ENCODE measurements around the gene IFT172. TPM values are rescaled to one million over a fixed set of nuclear protein-coding genes. Genes with fewer than 3 reads are reported as not detected.

The IFT172 gene
- total and polyA plus RNA-seq, 2 experiments from 2014 or later = 8.6 to 9.9 TPM

DNA sequence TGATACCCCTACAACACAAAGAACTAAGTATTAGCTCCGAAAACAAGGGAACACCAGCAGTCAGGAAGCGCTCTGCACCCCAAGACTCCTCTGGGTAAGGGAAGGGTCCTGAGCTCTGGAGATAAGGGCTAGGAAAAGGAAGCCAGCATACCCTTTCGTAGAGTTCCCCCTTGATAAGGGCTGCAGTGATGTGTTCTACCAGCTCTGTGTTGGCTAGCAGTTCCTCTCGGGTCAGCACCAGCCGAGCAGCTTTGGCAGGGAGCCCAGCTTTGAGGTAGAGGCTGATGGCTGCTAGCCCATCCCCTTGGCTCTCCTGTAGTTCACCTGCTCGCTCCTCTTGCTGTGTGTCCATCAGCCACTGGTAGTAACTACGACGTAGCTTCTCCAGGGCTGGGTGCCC lies 28.4 kb downstream of the IFT172 start:
- WGBS, 2 experiments (ENCODE audit: low coverage in 1 of 2, low lambda C conversion rate in 2 of 2, missing lambda C conversion rate in 2 of 2) = 92 to 94% methylated on average over 8 of the region's 8 CpGs
- H3K9ac ChIP-seq = no peak overlapping the region
- TF ChIP-seq EZH2phosphoT487 (IDR thresholded peaks at IDR 0.05; ENCODE audit: insufficient read depth, low read depth) (no peak), EZH2 (IDR thresholded peaks at IDR 0.05; ENCODE audit: insufficient read depth, poor library complexity, severe bottlenecking) (no peak)

DNA sequence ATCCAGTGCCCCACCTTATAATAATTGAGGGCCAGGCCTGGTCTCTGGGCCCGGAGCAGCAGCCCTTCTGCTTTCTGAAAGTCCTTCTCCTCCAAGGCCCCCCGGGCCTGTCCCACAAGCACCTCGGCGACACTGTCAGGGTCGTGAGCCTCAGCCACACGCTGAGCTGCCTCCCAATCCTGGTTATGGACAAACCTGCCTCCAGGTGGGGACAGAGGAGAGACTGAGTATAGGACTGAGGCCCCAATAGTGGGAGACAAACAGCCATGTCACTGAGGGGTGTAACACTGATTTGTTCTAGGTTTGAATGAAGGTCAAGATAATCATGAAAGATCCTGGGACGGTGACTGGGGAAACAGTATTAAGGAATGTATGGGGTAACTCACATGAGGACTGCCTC lies 35.6 kb downstream of the IFT172 start:
- Histone ChIP-seq H3K9ac (no peak overlapping the region), H4K20me1 (ENCODE audit: insufficient read depth) (no peaks in the 10 kb centered on the region), H3K9me2 (ENCODE audit: insufficient read depth) (no peaks in the 10 kb centered on the region), H3K4me2 (ENCODE audit: unreplicated experiment) (no peak overlapping the region), H3K9me3 (ENCODE audit: low read depth) (no peaks in the 10 kb centered on the region), H3F3A (ENCODE audit: insufficient read depth) (no peaks in the 10 kb centered on the region), H3K36me3 (ENCODE audit: low read depth) (no peaks in the 10 kb centered on the region; the same call in 1 of the 2 replicates), H3K79me2 (ENCODE audit: insufficient read depth) (no peaks in the 10 kb centered on the region), H3K27me3 (replicated peaks; ENCODE audit: insufficient read depth) (no peaks in the 10 kb centered on the region), H3K27ac (no peak overlapping the region), H3K4me3 (no peak overlapping the region), H2AFZ (no peak overlapping the region), H3K4me1 (ENCODE audit: insufficient read depth) (no peaks in the 10 kb centered on the region)
- in situ Hi-C loops (cut with MboI) = no loop called here
- 94 to 95% methylated on average over 7 of the region's 7 CpGs for WGBS, 2 experiments (ENCODE audit: low coverage in 1 of 2, low lambda C conversion rate in 2 of 2, missing lambda C conversion rate in 2 of 2)
- TF ChIP-seq EZH2phosphoT487 (IDR thresholded peaks at IDR 0.05; ENCODE audit: insufficient read depth, low read depth) (no peak), EZH2 (IDR thresholded peaks at IDR 0.05; ENCODE audit: insufficient read depth, poor library complexity, severe bottlenecking) (no peak)
- DNase-seq = no peak

More for the DNA sequence above, 28.4 kb downstream of the IFT172 start:
- in situ Hi-C loops (cut with MboI) = no loop called here
- DNase-seq = no peak
- H3K9me3 ChIP-seq (ENCODE audit: low read depth) = no peaks in the 10 kb centered on the region
- H3K27ac ChIP-seq = no peak overlapping the region
- H3K4me3 ChIP-seq = no peak overlapping the region
- no peaks in the 10 kb centered on the region; the same call in 1 of the 2 replicates for H3K36me3 ChIP-seq (ENCODE audit: low read depth)
- no peaks in the 10 kb centered on the region for H3K79me2 ChIP-seq (ENCODE audit: insufficient read depth)
- no peak overlapping the region for H2AFZ ChIP-seq
- no peaks in the 10 kb centered on the region for H3K27me3 ChIP-seq (replicated peaks; ENCODE audit: insufficient read depth)
- no peaks in the 10 kb centered on the region for H3K4me1 ChIP-seq (ENCODE audit: insufficient read depth)
- no peaks in the 10 kb centered on the region for H3K9me2 ChIP-seq (ENCODE audit: insufficient read depth)
- H4K20me1 ChIP-seq (ENCODE audit: insufficient read depth) = no peaks in the 10 kb centered on the region
- H3F3A ChIP-seq (ENCODE audit: insufficient read depth) = no peaks in the 10 kb centered on the region
- no peak overlapping the region for H3K4me2 ChIP-seq (ENCODE audit: unreplicated experiment)

- Histone ChIP-seq H3K9me3 (ENCODE audit: low read depth) (no peaks in the 10 kb centered on the region), H3K4me2 (ENCODE audit: unreplicated experiment) (no peak overlapping the region), H3F3A (ENCODE audit: insufficient read depth) (no peaks in the 10 kb centered on the region), H3K79me2 (ENCODE audit: insufficient read depth) (no peaks in the 10 kb centered on the region), H4K20me1 (ENCODE audit: insufficient read depth) (no peaks in the 10 kb centered on the region), H2AFZ (no peak overlapping the region), H3K4me1 (ENCODE audit: insufficient read depth) (no peaks in the 10 kb centered on the region), H3K36me3 (ENCODE audit: low read depth) (no peaks in the 10 kb centered on the region; the same call in 1 of the 2 replicates), H3K27me3 (replicated peaks; ENCODE audit: insufficient read depth) (no peaks in the 10 kb centered on the region), H3K9ac (no peak overlapping the region), H3K4me3 (no peak overlapping the region), H3K27ac (no peak overlapping the region), H3K9me2 (ENCODE audit: insufficient read depth) (no peaks in the 10 kb centered on the region)
- DNase-seq = no peak
- in situ Hi-C loops (cut with MboI) = no loop called here
- no peak for TF ChIP-seq EZH2 (IDR thresholded peaks at IDR 0.05; ENCODE audit: insufficient read depth, poor library complexity, severe bottlenecking)
- no peak for TF ChIP-seq EZH2phosphoT487 (IDR thresholded peaks at IDR 0.05; ENCODE audit: insufficient read depth, low read depth)
- 81 to 86% methylated on average over 1 of the region's 1 CpG for WGBS, 2 experiments (ENCODE audit: low coverage in 1 of 2, low lambda C conversion rate in 2 of 2, missing lambda C conversion rate in 2 of 2)
Observed at GRCh38 chr2:27451095-27451494, 38.4 kb downstream of the IFT172 start.

DNA sequence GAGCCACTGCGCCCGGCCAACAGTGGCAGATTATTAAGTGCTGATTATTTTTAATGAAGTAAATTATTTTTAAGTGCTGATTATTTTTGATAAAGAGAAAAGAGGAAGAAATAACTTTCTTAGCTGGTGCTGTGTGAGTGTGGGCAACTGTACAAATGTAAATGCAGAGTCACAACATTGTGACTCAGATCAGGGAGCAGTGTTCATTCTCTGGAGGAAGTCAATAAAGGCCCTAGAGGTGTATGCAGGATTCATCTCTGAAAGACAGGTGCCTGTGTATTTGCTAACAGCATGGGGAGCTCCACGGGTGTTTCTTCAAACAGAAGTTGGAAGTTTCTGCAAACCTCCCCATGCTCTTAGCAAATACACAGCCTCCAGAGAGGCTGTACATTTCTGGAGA lies 41.2 kb downstream of the IFT172 start:
- 91 to 94% methylated on average over 3 of the region's 3 CpGs for WGBS, 2 experiments (ENCODE audit: low coverage in 1 of 2, low lambda C conversion rate in 2 of 2, missing lambda C conversion rate in 2 of 2)
- H3K27me3 ChIP-seq (replicated peaks; ENCODE audit: insufficient read depth) = no peaks in the 10 kb centered on the region
- no peaks in the 10 kb centered on the region for H3K4me1 ChIP-seq (ENCODE audit: insufficient read depth)
- H3K4me2 ChIP-seq (ENCODE audit: unreplicated experiment) = no peak overlapping the region
- H4K20me1 ChIP-seq (ENCODE audit: insufficient read depth) = no peaks in the 10 kb centered on the region
- H3K9ac ChIP-seq = no peak overlapping the region
- in situ Hi-C loops (cut with MboI) = no loop called here
- no peak overlapping the region for H3K27ac ChIP-seq
- 0 out of 2 replicates have a peak, but pooled peaks cover 4% of the 10 kb centered on the region for H3F3A ChIP-seq (ENCODE audit: insufficient read depth)
- H3K36me3 ChIP-seq (ENCODE audit: low read depth) = no peaks in the 10 kb centered on the region
- no peaks in the 10 kb centered on the region for H3K9me2 ChIP-seq (ENCODE audit: insufficient read depth)
- no peak overlapping the region for H2AFZ ChIP-seq
- TF ChIP-seq EZH2phosphoT487 (IDR thresholded peaks at IDR 0.05; ENCODE audit: insufficient read depth, low read depth) (no peak), EZH2 (IDR thresholded peaks at IDR 0.05; ENCODE audit: insufficient read depth, poor library complexity, severe bottlenecking) (no peak)
- no peaks in the 10 kb centered on the region for H3K79me2 ChIP-seq (ENCODE audit: insufficient read depth)
- H3K9me3 ChIP-seq (ENCODE audit: low read depth) = no peaks in the 10 kb centered on the region
- no peak for DNase-seq
- H3K4me3 ChIP-seq = no peak overlapping the region

- TF ChIP-seq EZH2 (IDR thresholded peaks at IDR 0.05; ENCODE audit: insufficient read depth, poor library complexity, severe bottlenecking) = no peak
- no peak for TF ChIP-seq EZH2phosphoT487 (IDR thresholded peaks at IDR 0.05; ENCODE audit: insufficient read depth, low read depth)
- DNase-seq = no peak
- Histone ChIP-seq H3K27me3 (replicated peaks; ENCODE audit: insufficient read depth) (no peaks in the 10 kb centered on the region), H3K79me2 (ENCODE audit: insufficient read depth) (no peaks in the 10 kb centered on the region), H3K27ac (no peak overlapping the region), H3K9ac (no peak overlapping the region), H3K9me2 (ENCODE audit: insufficient read depth) (no peaks in the 10 kb centered on the region), H3F3A (ENCODE audit: insufficient read depth) (0 out of 2 replicates have a peak, but pooled peaks cover 12% of the 10 kb centered on the region), H3K36me3 (ENCODE audit: low read depth) (0 out of 2 replicates have a peak, but pooled peaks cover 8% of the 10 kb centered on the region), H4K20me1 (ENCODE audit: insufficient read depth) (no peaks in the 10 kb centered on the region), H2AFZ (no peak overlapping the region), H3K4me1 (ENCODE audit: insufficient read depth) (no peaks in the 10 kb centered on the region), H3K9me3 (ENCODE audit: low read depth) (no peaks in the 10 kb centered on the region), H3K4me2 (ENCODE audit: unreplicated experiment) (no peak overlapping the region), H3K4me3 (no peak overlapping the region)
- in situ Hi-C loops (cut with MboI) = no loop called here
- WGBS, 2 experiments (ENCODE audit: low coverage in 1 of 2, low lambda C conversion rate in 2 of 2, missing lambda C conversion rate in 2 of 2) = 96 to 98% methylated on average over 3 of the region's 3 CpGs
Observed at GRCh38 chr2:27446057-27446456, 43.5 kb downstream of the IFT172 start.
